ENCODE measurements around the gene DUOXA1.

- TF ChIP-seq, protein P1, sequence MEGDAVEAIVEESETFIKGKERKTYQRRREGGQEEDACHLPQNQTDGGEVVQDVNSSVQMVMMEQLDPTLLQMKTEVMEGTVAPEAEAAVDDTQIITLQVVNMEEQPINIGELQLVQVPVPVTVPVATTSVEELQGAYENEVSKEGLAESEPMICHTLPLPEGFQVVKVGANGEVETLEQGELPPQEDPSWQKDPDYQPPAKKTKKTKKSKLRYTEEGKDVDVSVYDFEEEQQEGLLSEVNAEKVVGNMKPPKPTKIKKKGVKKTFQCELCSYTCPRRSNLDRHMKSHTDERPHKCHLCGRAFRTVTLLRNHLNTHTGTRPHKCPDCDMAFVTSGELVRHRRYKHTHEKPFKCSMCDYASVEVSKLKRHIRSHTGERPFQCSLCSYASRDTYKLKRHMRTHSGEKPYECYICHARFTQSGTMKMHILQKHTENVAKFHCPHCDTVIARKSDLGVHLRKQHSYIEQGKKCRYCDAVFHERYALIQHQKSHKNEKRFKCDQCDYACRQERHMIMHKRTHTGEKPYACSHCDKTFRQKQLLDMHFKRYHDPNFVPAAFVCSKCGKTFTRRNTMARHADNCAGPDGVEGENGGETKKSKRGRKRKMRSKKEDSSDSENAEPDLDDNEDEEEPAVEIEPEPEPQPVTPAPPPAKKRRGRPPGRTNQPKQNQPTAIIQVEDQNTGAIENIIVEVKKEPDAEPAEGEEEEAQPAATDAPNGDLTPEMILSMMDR (optimal IDR thresholded peaks at IDR 0.05 in 1 of 3, IDR thresholded peaks at IDR 0.05 in 1 of 3, conservative IDR thresholded peaks at IDR 0.05 in 1 of 3; ENCODE audit: extremely low read depth in 1 of 3, insufficient read depth in 2 of 3, low read length in 3 of 3): no peak
- no peak for TF ChIP-seq EZH2 (IDR thresholded peaks at IDR 0.05; ENCODE audit: low read length)
These were observed 13.6 kb downstream of the DUOXA1 start for GRCh38 chr15:45116006-45116481.

All from keratinocyte (primary cell).